Liver (tissue), 9 donors: Measurements from ENCODE around the gene NLRC5. TPM values are rescaled to one million over a fixed set of nuclear protein-coding genes. Genes with fewer than 3 reads are reported as not detected.

Source experiments
- DNase-seq: peaks from one replicate; pipeline ENCODE4 v3.0.0-alpha.2; 2017; ENCODE audit warnings: low spot score
- H3K27ac ChIP-seq, 2 donors: one replicate each; pipeline ENCODE4 v1.7.0; 2013; ENCODE audit warnings: inconsistent platforms in 2 of 2, low read length in 2 of 2, control low read depth in 1 of 2, low read depth in 1 of 2, mild to moderate bottlenecking in 1 of 2
- H3K27me3 ChIP-seq, 4 donors: one replicate each; pipeline versions ENCODE4 v1.6.1 to v1.7.0; 2013; ENCODE audit warnings: low read length in 3 of 4, inconsistent platforms in 1 of 4, mild to moderate bottlenecking in 1 of 4, moderate library complexity in 1 of 4; ENCODE audit not compliant: control insufficient read depth in 4 of 4, insufficient read depth in 4 of 4
- H3K36me3 ChIP-seq, 4 donors: one replicate each; pipeline versions ENCODE4 v1.6.1 to v1.7.0; 2013; ENCODE audit warnings: low read length in 3 of 4, mild to moderate bottlenecking in 3 of 4, low read depth in 1 of 4, moderate library complexity in 1 of 4; ENCODE audit not compliant: control insufficient read depth in 4 of 4, insufficient read depth in 3 of 4
- H3K4me1 ChIP-seq, 4 donors: one replicate each; pipeline versions ENCODE4 v1.6.1 to v1.7.0; 2013; ENCODE audit warnings: low read length in 3 of 4, mild to moderate bottlenecking in 3 of 4, moderate library complexity in 1 of 4; ENCODE audit not compliant: control insufficient read depth in 4 of 4, insufficient read depth in 4 of 4
- H3K4me3 ChIP-seq, 3 donors: one replicate each; pipeline versions ENCODE4 v1.6.1 to v1.7.0; 2013; ENCODE audit warnings: low read length in 3 of 3, control low read depth in 1 of 3, low read depth in 1 of 3, mild to moderate bottlenecking in 1 of 3
- H3K9ac ChIP-seq, 2 donors: one replicate each; pipeline ENCODE4 v1.7.0; 2013; ENCODE audit warnings: low read length in 2 of 2, mild to moderate bottlenecking in 2 of 2, moderate library complexity in 2 of 2, control low read depth in 1 of 2, low read depth in 1 of 2
- H3K9me3 ChIP-seq, 4 donors: one replicate each; pipeline versions ENCODE4 v1.6.1 to v1.7.0; 2013; ENCODE audit warnings: low read length in 3 of 4; ENCODE audit not compliant: control insufficient read depth in 4 of 4
- ATF3 ChIP-seq: IDR thresholded peaks from 2 replicates; pipeline ENCODE4 v1.6.1; 2016; ENCODE audit warnings: antibody characterized with exemption
- CTCF ChIP-seq: fragments of 150-350 bp; IDR thresholded peaks from 2 replicates; pipeline ENCODE4 v1.5.1; 2017; ENCODE audit warnings: improper control_type of control experiment, low read depth, low read length; ENCODE audit not compliant: missing input control
- EGR1 ChIP-seq, 2 donors: IDR thresholded peaks; 2 replicates each; pipeline ENCODE4 v1.6.1; 2016 to 2018; ENCODE audit warnings: antibody characterized with exemption in 2 of 2, low read depth in 2 of 2
- FOXA1 ChIP-seq: IDR thresholded peaks from 2 replicates; pipeline ENCODE4 v1.6.1; 2016; ENCODE audit warnings: antibody characterized with exemption
- FOXA2 ChIP-seq: IDR thresholded peaks from 2 replicates; pipeline ENCODE4 v1.6.1; 2016; ENCODE audit warnings: antibody characterized with exemption
- HNF4A ChIP-seq, 2 donors: conservative IDR thresholded peaks; 2 replicates each; pipeline ENCODE4 v1.6.1; 2016; ENCODE audit warnings: antibody characterized with exemption in 2 of 2, mild to moderate bottlenecking in 2 of 2
- NR2F2 ChIP-seq: IDR thresholded peaks from 2 replicates; pipeline ENCODE4 v1.6.1; 2016; ENCODE audit warnings: antibody characterized with exemption
- RAD21 ChIP-seq, 2 donors: IDR thresholded peaks; 2 replicates each; pipeline ENCODE4 v1.6.1; 2016; ENCODE audit warnings: antibody characterized with exemption in 2 of 2, mild to moderate bottlenecking in 2 of 2
- REST ChIP-seq: IDR thresholded peaks from 2 replicates; pipeline ENCODE4 v1.6.1; 2016; ENCODE audit warnings: antibody characterized with exemption, mild to moderate bottlenecking
- RXRA ChIP-seq, 2 donors: IDR thresholded peaks; 2 replicates each; pipeline ENCODE4 v1.6.1; 2017 to 2018; ENCODE audit warnings: antibody characterized with exemption in 2 of 2, mild to moderate bottlenecking in 1 of 2
- SP1 ChIP-seq: IDR thresholded peaks from 2 replicates; pipeline ENCODE4 v1.6.1; 2018; ENCODE audit warnings: antibody characterized with exemption, mild to moderate bottlenecking
- TAF1 ChIP-seq: conservative IDR thresholded peaks from 2 replicates; pipeline ENCODE4 v1.6.1; 2016; ENCODE audit warnings: antibody characterized with exemption, mild to moderate bottlenecking
- YY1 ChIP-seq: IDR thresholded peaks from 2 replicates; pipeline ENCODE4 v1.6.1; 2016; ENCODE audit warnings: antibody characterized with exemption, mild to moderate bottlenecking
- ZBTB33 ChIP-seq: IDR thresholded peaks from 2 replicates; pipeline ENCODE4 v1.6.1; 2016; ENCODE audit warnings: antibody characterized with exemption
- WGBS: extraction: QIAGEN DNeasy Blood & Tissue Kit; methylation state at CpG from one replicate; pipeline ENCODE4 v1.1.7; 2013; 5-methylcytosine and 5-hydroxymethylcytosine counted together
- polyA plus RNA-seq, 2 donors: library from polyadenylated mRNA; stranded (reverse) in 1 of 2; unstranded in 1 of 2; fragments of 200-250 nt in 1 of 2; fragments of >200 nt in 1 of 2; fragmentation: Nextera tagmentation in 1 of 2; extraction: Ambion mirVana in 1 of 2; gene quantifications; one replicate each; pipeline versions ENCODE4 v1.2.1 to v1.2.3, GENCODE V29; 2013 to 2015
- total RNA-seq, 2 donors: library from RNA; depleted of rRNA; stranded (reverse); fragments of >200 nt; gene quantifications; one replicate each; pipeline ENCODE4 v1.2.3, GENCODE V29; 2014
- donor health status: healthy.
- donor health status: healthy.
- donor health status: healthy.
- donor health status: healthy.
- donor health status: healthy.

The NLRC5 gene
- total and polyA plus RNA-seq, 4 donors = 4.7 to 23.3 (median 8.8) TPM

GRCh38 chr16:57084996-57085395 lies 95.6 kb downstream of the NLRC5 start:
- TF ChIP-seq FOXA1 = no peak
- TF ChIP-seq REST = no peak
- TF ChIP-seq YY1 = no peak
- TF ChIP-seq RXRA (IDR thresholded peaks at IDR 0.05) = no peak
- no peak for TF ChIP-seq ZBTB33
- TF ChIP-seq HNF4A (conservative IDR thresholded peaks at IDR 0.05) = no peak
- TF ChIP-seq SP1 = no peak
- no peak for TF ChIP-seq FOXA2
- no peak for TF ChIP-seq TAF1
- H3K27ac ChIP-seq = no peak overlapping the region
- 87% methylated on average over 7 of the region's 7 CpGs for WGBS

GRCh38 chr16:57087003-57087402 lies 97.6 kb downstream of the NLRC5 start:
- Histone ChIP-seq H3K4me3 (no peak overlapping the region), H3K9me3 (no peaks in the 10 kb centered on the region), H3K36me3 (no peaks in the 10 kb centered on the region), H3K27ac (no peak overlapping the region), H3K4me1 (peaks cover 2 to 16% (median 7%) of the 10 kb centered on the region in 4 donors), H3K27me3 (no peaks in the 10 kb centered on the region), H3K9ac (no peak overlapping the region)
- no peak for DNase-seq
- 87% methylated on average over 2 of the region's 2 CpGs for WGBS
- no peak for TF ChIP-seq EGR1 (IDR thresholded peaks at IDR 0.05; ENCODE audit: low read depth in 2 of 2)

More at GRCh38 chr16:57084996-57085395, 95.6 kb downstream of the NLRC5 start:
- H3K9ac ChIP-seq = no peak overlapping the region
- no peaks in the 10 kb centered on the region for H3K36me3 ChIP-seq
- no peak for DNase-seq
- no peaks in the 10 kb centered on the region for H3K9me3 ChIP-seq
- peaks cover 0 to 11% (median 4%) of the 10 kb centered on the region in 4 donors for H3K4me1 ChIP-seq
- no peaks in the 10 kb centered on the region for H3K27me3 ChIP-seq
- H3K4me3 ChIP-seq = no peak overlapping the region

- H3K4me3 ChIP-seq = no peak overlapping the region
- no peak for DNase-seq
- WGBS = 90% methylated on average over 8 of the region's 8 CpGs
- no peak overlapping the region for H3K27ac ChIP-seq
- H3K9me3 ChIP-seq = no peaks in the 10 kb centered on the region
- H3K36me3 ChIP-seq = no peaks in the 10 kb centered on the region
- no peak overlapping the region for H3K9ac ChIP-seq
- H3K27me3 ChIP-seq = no peaks in the 10 kb centered on the region
- peaks cover 6 to 19% (median 12%) of the 10 kb centered on the region in 4 donors for H3K4me1 ChIP-seq
- TF ChIP-seq ATF3 = no peak
- TF ChIP-seq TAF1 = no peak
- TF ChIP-seq SP1 = no peak
- TF ChIP-seq HNF4A (conservative IDR thresholded peaks at IDR 0.05) = no peak
- TF ChIP-seq EGR1 (IDR thresholded peaks at IDR 0.05; ENCODE audit: low read depth in 2 of 2) = no peak
- TF ChIP-seq ZBTB33 = no peak
- no peak for TF ChIP-seq NR2F2
- no peak for TF ChIP-seq RAD21 (IDR thresholded peaks at IDR 0.05)
- no peak for TF ChIP-seq REST
- TF ChIP-seq CTCF = no peak
These were observed 100.0 kb downstream of the NLRC5 start for GRCh38 chr16:57089406-57089805.
